Choroid plexus epithelial cell (primary cell): ENCODE data around the gene COL15A1.

Experiments used
- DNase-seq: peaks from one replicate; pipeline ENCODE4 v3.0.0-alpha.2; 2010; ENCODE audit warnings: low read depth
- H3K4me3 ChIP-seq: 2 replicates; pipeline ENCODE4 v1.5.1; 2011; ENCODE audit warnings: low read depth, mild to moderate bottlenecking, control low read depth, low read length, moderate library complexity
- CTCF ChIP-seq: conservative IDR thresholded peaks from 2 replicates; pipeline ENCODE4 v1.5.1; 2011; ENCODE audit warnings: low read depth, mild to moderate bottlenecking, control low read depth, inconsistent platforms, low read length, moderate library complexity

The COL15A1 gene

GRCh38 chr9:98967680-98968079, 24.0 kb downstream of the COL15A1 start:
- H3K4me3 ChIP-seq: no peak overlapping the region
- no peak for TF ChIP-seq CTCF
- DNase-seq: no peak

- DNase-seq: no peak
Measured at GRCh38 chr9:98968601-98969337, 25.1 kb downstream of the COL15A1 start.

GRCh38 chr9:98970532-98971041, 26.9 kb downstream of the COL15A1 start:
- H3K4me3 ChIP-seq: no peak overlapping the region
- DNase-seq: no peak
- no peak for TF ChIP-seq CTCF

More at GRCh38 chr9:98968601-98969337, 25.1 kb downstream of the COL15A1 start:
- H3K4me3 ChIP-seq: no peak overlapping the region
- no peak for TF ChIP-seq CTCF

GRCh38 chr9:98971168-98971914, 27.6 kb downstream of the COL15A1 start:
- TF ChIP-seq CTCF: no peak
- DNase-seq: peak; percentile 66
- no peak overlapping the region for H3K4me3 ChIP-seq

GRCh38 chr9:98971915-98972223, 28.2 kb downstream of the COL15A1 start:
- no peak for DNase-seq
- no peak overlapping the region for H3K4me3 ChIP-seq
- no peak for TF ChIP-seq CTCF

GRCh38 chr9:98972716-98973115, 29.0 kb downstream of the COL15A1 start:
- no peak for DNase-seq
- no peak for TF ChIP-seq CTCF
- no peak overlapping the region for H3K4me3 ChIP-seq

GRCh38 chr9:98973171-98973570, 29.5 kb downstream of the COL15A1 start:
- no peak for TF ChIP-seq CTCF
- no peak overlapping the region for H3K4me3 ChIP-seq
- DNase-seq: no peak
